ENCODE measurements around the gene CCBE1.

CCBE1 gene

GRCh38 chr18:59730896-59731295 lies 33.7 kb upstream of the CCBE1 start:
- H3K27ac ChIP-seq (ENCODE audit: low read depth, low read length, severe bottlenecking), result no peak overlapping the region
- no peaks in the 10 kb centered on the region for H3K4me1 ChIP-seq (ENCODE audit: control insufficient read depth, insufficient read depth, low read length, poor library complexity, severe bottlenecking)
- WGBS, 2 experiments (ENCODE audit: insufficient coverage in 2 of 2), result 60% methylated on average over 1 of the region's 1 CpG; no CpG with 5 or more reads in 1 of the 2 experiments
- no peaks in the 10 kb centered on the region for H3K9me3 ChIP-seq (ENCODE audit: control insufficient read depth, low read length)
- no peak overlapping the region for H3K4me3 ChIP-seq (ENCODE audit: extremely low read depth, insufficient read depth, low read length, poor library complexity, severe bottlenecking)
- H3K36me3 ChIP-seq (ENCODE audit: control insufficient read depth, insufficient read depth, low read length), result no peaks in the 10 kb centered on the region

DNA sequence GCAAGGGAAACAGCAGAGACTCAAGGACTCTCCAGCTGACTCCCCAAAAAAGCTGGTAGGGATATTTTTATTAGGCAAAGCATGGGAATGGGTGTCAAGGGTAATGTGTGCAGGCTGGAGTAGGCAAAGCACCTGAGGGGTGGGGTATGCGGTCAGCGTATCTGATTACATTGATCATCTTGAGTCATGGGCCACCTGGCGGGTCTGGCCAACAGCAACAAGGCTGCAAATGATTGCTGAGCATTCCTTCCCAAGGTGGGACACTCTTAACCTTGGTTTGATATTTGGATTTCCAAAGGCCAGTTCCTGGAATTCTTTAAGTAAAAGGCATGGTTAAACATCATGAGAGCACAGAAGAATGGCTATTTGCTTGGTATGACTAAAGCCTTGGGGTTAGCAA lies 32.6 kb upstream of the CCBE1 start:
- Histone ChIP-seq H3K4me1 (ENCODE audit: control insufficient read depth, insufficient read depth, low read length, poor library complexity, severe bottlenecking) (no peaks in the 10 kb centered on the region), H3K36me3 (ENCODE audit: control insufficient read depth, insufficient read depth, low read length) (no peaks in the 10 kb centered on the region), H3K9me3 (ENCODE audit: control insufficient read depth, low read length) (no peaks in the 10 kb centered on the region), H3K27ac (ENCODE audit: low read depth, low read length, severe bottlenecking) (no peak overlapping the region), H3K4me3 (ENCODE audit: extremely low read depth, insufficient read depth, low read length, poor library complexity, severe bottlenecking) (no peak overlapping the region)
- WGBS, 2 experiments (ENCODE audit: insufficient coverage in 2 of 2), result 97 to 100% methylated on average over 2 to 3 of the region's 3 CpGs

DNA sequence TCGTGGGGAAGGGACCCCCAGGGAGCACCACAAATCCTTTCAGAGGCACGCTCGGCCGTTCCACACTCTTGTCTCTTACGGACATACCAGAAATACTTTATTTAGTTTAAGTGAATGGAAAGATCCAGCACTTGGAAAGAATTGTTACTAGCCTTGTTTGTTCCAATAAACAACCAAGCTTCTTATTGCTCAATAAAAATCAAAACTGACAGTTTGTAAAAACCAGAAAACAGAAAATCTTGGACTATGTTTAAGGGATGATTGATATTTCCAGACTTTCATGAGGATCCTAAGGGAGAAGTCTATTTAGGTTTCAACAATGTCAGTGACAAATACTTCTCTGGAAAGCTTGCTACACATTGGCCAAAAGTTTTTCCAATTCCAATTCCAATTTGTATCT lies 31.6 kb upstream of the CCBE1 start:
- WGBS, 2 experiments (ENCODE audit: insufficient coverage in 2 of 2), result 80% methylated on average over 1 to 2 of the region's 5 CpGs
- Histone ChIP-seq H3K27ac (ENCODE audit: low read depth, low read length, severe bottlenecking) (no peak overlapping the region), H3K4me3 (ENCODE audit: extremely low read depth, insufficient read depth, low read length, poor library complexity, severe bottlenecking) (no peak overlapping the region), H3K36me3 (ENCODE audit: control insufficient read depth, insufficient read depth, low read length) (no peaks in the 10 kb centered on the region), H3K9me3 (ENCODE audit: control insufficient read depth, low read length) (no peaks in the 10 kb centered on the region), H3K4me1 (ENCODE audit: control insufficient read depth, insufficient read depth, low read length, poor library complexity, severe bottlenecking) (no peaks in the 10 kb centered on the region)

DNA sequence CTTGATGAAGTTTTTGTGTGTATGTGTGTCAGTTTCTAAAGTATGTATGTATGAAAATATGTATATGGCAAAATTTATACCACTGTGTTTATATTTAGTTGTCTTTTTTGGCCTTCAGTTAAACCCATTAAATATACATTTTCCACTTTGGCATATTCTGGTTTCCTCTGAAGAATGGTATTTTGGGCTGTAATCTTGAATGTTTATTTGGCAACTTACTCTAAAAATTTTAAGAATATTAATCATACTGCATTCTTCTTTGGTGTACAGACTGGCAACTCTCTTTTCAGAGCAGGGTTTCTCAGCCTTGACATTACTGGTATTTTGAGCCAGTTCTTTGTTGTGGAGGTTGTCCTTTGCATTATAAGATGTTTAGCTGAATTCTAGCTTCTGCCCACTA lies 27.9 kb upstream of the CCBE1 start:
- H3K9me3 ChIP-seq (ENCODE audit: control insufficient read depth, low read length), result peaks cover 4% of the 10 kb centered on the region
- no peaks in the 10 kb centered on the region for H3K4me1 ChIP-seq (ENCODE audit: control insufficient read depth, insufficient read depth, low read length, poor library complexity, severe bottlenecking)
- H3K27ac ChIP-seq (ENCODE audit: low read depth, low read length, severe bottlenecking), result no peak overlapping the region
- H3K36me3 ChIP-seq (ENCODE audit: control insufficient read depth, insufficient read depth, low read length), result no peaks in the 10 kb centered on the region
- H3K4me3 ChIP-seq (ENCODE audit: extremely low read depth, insufficient read depth, low read length, poor library complexity, severe bottlenecking), result no peak overlapping the region

- H3K9me3 ChIP-seq (ENCODE audit: control insufficient read depth, low read length), result peaks cover 4% of the 10 kb centered on the region
- H3K27ac ChIP-seq (ENCODE audit: low read depth, low read length, severe bottlenecking), result no peak overlapping the region
- WGBS, 2 experiments (ENCODE audit: insufficient coverage in 2 of 2), result 100% methylated on average over 1 of the region's 2 CpGs; no CpG with 5 or more reads in 1 of the 2 experiments
- H3K4me1 ChIP-seq (ENCODE audit: control insufficient read depth, insufficient read depth, low read length, poor library complexity, severe bottlenecking), result peaks cover 7% of the 10 kb centered on the region
- no peak overlapping the region for H3K4me3 ChIP-seq (ENCODE audit: extremely low read depth, insufficient read depth, low read length, poor library complexity, severe bottlenecking)
- no peaks in the 10 kb centered on the region for H3K36me3 ChIP-seq (ENCODE audit: control insufficient read depth, insufficient read depth, low read length)
Observed at GRCh38 chr18:59724103-59724502, 26.9 kb upstream of the CCBE1 start.

DNA sequence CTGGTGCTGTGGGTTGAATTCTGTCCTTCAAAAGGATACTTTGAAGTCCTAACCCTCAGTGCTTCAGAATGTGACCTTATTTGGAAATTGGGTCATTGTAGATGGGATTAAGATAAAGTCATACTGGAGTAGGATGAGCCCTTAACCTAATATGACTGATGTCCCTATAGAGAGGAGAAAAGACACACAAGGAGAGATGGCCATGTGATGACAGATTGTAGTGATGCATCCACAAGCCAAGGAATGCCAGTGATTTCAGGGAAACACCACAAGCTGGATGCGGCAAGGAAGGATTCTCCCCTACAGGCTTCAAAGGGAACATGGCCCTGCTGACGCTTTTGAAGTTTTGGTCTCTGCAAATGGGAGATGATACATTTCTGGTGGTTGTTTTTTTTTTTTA lies 24.7 kb upstream of the CCBE1 start:
- no peaks in the 10 kb centered on the region for H3K36me3 ChIP-seq (ENCODE audit: control insufficient read depth, insufficient read depth, low read length)
- no peak overlapping the region for H3K4me3 ChIP-seq (ENCODE audit: extremely low read depth, insufficient read depth, low read length, poor library complexity, severe bottlenecking)
- no peak overlapping the region for H3K27ac ChIP-seq (ENCODE audit: low read depth, low read length, severe bottlenecking)
- 100% methylated on average over 1 of the region's 2 CpGs for WGBS, 2 experiments (ENCODE audit: insufficient coverage in 2 of 2)
- H3K4me1 ChIP-seq (ENCODE audit: control insufficient read depth, insufficient read depth, low read length, poor library complexity, severe bottlenecking), result peaks cover 17% of the 10 kb centered on the region
- peaks cover 4% of the 10 kb centered on the region for H3K9me3 ChIP-seq (ENCODE audit: control insufficient read depth, low read length)

- Histone ChIP-seq H3K4me1 (ENCODE audit: control insufficient read depth, insufficient read depth, low read length, poor library complexity, severe bottlenecking) (peaks cover 17% of the 10 kb centered on the region), H3K9me3 (ENCODE audit: control insufficient read depth, low read length) (peaks cover 4% of the 10 kb centered on the region), H3K36me3 (ENCODE audit: control insufficient read depth, insufficient read depth, low read length) (no peaks in the 10 kb centered on the region), H3K27ac (ENCODE audit: low read depth, low read length, severe bottlenecking) (no peak overlapping the region), H3K4me3 (ENCODE audit: extremely low read depth, insufficient read depth, low read length, poor library complexity, severe bottlenecking) (no peak overlapping the region)
- 92 to 100% methylated on average over 2 of the region's 2 CpGs for WGBS, 2 experiments (ENCODE audit: insufficient coverage in 2 of 2)
Observed at GRCh38 chr18:59721211-59721610, 24.0 kb upstream of the CCBE1 start.

DNA sequence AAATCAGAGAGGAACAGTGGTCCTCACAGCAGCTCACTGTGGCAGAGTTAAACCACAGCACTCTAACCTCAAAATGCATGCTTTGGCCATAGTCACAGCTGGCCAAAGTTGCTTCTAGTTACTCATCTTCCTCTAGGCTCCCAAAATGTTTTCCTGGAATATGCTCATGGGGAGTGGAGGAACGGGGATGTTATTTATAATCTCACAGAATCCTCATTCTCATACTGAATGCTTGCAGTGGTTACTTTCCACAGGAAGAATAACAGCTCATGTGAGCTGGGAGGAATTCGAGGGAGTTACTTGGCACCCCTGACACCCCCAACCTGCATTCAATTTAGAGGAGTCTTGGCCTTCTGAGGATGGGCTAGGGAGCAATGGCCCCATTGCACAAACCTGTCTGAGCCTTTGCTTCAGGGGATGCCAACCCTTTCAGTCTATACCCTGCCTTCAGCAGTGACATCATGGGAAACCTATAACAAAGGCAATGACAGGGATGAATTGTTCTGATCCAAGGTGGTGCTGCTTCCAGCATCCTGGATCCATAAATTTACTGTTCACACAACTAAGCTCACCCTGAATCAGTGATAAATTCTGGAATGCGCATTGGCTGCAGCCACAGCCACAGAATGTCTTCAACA lies 22.4 kb upstream of the CCBE1 start:
- H3K4me3 ChIP-seq (ENCODE audit: extremely low read depth, insufficient read depth, low read length, poor library complexity, severe bottlenecking), result no peak overlapping the region
- no peak overlapping the region for H3K27ac ChIP-seq (ENCODE audit: low read depth, low read length, severe bottlenecking)
- H3K4me1 ChIP-seq (ENCODE audit: control insufficient read depth, insufficient read depth, low read length, poor library complexity, severe bottlenecking), result peaks cover 17% of the 10 kb centered on the region
- H3K36me3 ChIP-seq (ENCODE audit: control insufficient read depth, insufficient read depth, low read length), result no peaks in the 10 kb centered on the region
- H3K9me3 ChIP-seq (ENCODE audit: control insufficient read depth, low read length), result peaks cover 4% of the 10 kb centered on the region
- WGBS, 2 experiments (ENCODE audit: insufficient coverage in 2 of 2), result no CpG with 5 or more reads among the region's 3 CpGs

GRCh38 chr18:59718464-59719157 lies 21.4 kb upstream of the CCBE1 start:
- Histone ChIP-seq H3K36me3 (ENCODE audit: control insufficient read depth, insufficient read depth, low read length) (no peaks in the 10 kb centered on the region), H3K9me3 (ENCODE audit: control insufficient read depth, low read length) (peaks cover 4% of the 10 kb centered on the region), H3K27ac (ENCODE audit: low read depth, low read length, severe bottlenecking) (no peak overlapping the region), H3K4me3 (ENCODE audit: extremely low read depth, insufficient read depth, low read length, poor library complexity, severe bottlenecking) (no peak overlapping the region), H3K4me1 (ENCODE audit: control insufficient read depth, insufficient read depth, low read length, poor library complexity, severe bottlenecking) (peaks cover 17% of the 10 kb centered on the region)
- WGBS, 2 experiments (ENCODE audit: insufficient coverage in 2 of 2), result 62 to 77% methylated on average over 6 to 7 of the region's 7 CpGs

- peaks cover 17% of the 10 kb centered on the region for H3K4me1 ChIP-seq (ENCODE audit: control insufficient read depth, insufficient read depth, low read length, poor library complexity, severe bottlenecking)
- peaks cover 4% of the 10 kb centered on the region for H3K9me3 ChIP-seq (ENCODE audit: control insufficient read depth, low read length)
- no peak overlapping the region for H3K4me3 ChIP-seq (ENCODE audit: extremely low read depth, insufficient read depth, low read length, poor library complexity, severe bottlenecking)
- H3K27ac ChIP-seq (ENCODE audit: low read depth, low read length, severe bottlenecking), result no peak overlapping the region
- no peaks in the 10 kb centered on the region for H3K36me3 ChIP-seq (ENCODE audit: control insufficient read depth, insufficient read depth, low read length)
- no CpG with 5 or more reads among the region's 3 CpGs for WGBS, 2 experiments (ENCODE audit: insufficient coverage in 2 of 2)
Observed at GRCh38 chr18:59718108-59718463, 20.9 kb upstream of the CCBE1 start.

GRCh38 chr18:59717291-59717690 lies 20.1 kb upstream of the CCBE1 start:
- 91 to 96% methylated on average over 2 of the region's 2 CpGs for WGBS, 2 experiments (ENCODE audit: insufficient coverage in 2 of 2)
- Histone ChIP-seq H3K27ac (ENCODE audit: low read depth, low read length, severe bottlenecking) (no peak overlapping the region), H3K9me3 (ENCODE audit: control insufficient read depth, low read length) (peaks cover 4% of the 10 kb centered on the region), H3K4me1 (ENCODE audit: control insufficient read depth, insufficient read depth, low read length, poor library complexity, severe bottlenecking) (peaks cover 17% of the 10 kb centered on the region), H3K4me3 (ENCODE audit: extremely low read depth, insufficient read depth, low read length, poor library complexity, severe bottlenecking) (no peak overlapping the region), H3K36me3 (ENCODE audit: control insufficient read depth, insufficient read depth, low read length) (no peaks in the 10 kb centered on the region)

Measured in mesodermal cell (in vitro differentiated cells).